ENCODE data around the gene CNRIP1.
"Not testable (repeated sequence)": the region's sequence is repeated elsewhere in the genome, so short reads cannot be mapped to it uniquely, and the experiment has no call there.

CNRIP1 gene

GRCh38 chr2:68318914-68319397 lies 793 bp downstream of the CNRIP1 start:
- peaks cover 6% of the 10 kb centered on the region for H3K4me1 ChIP-seq (ENCODE audit: insufficient read depth, poor library complexity, severe bottlenecking)
- H3K27me3 ChIP-seq (ENCODE audit: insufficient read depth, poor library complexity, severe bottlenecking), result no peaks in the 10 kb centered on the region
- no peak overlapping the region for H3K27ac ChIP-seq (ENCODE audit: poor library complexity, severe bottlenecking)
- H3K4me3 ChIP-seq (ENCODE audit: severe bottlenecking), result peak overlapping the region; percentile 47
- peak; percentile 42 for ATAC-seq (ENCODE audit: low read depth)
- no peaks in the 10 kb centered on the region for H3K9me3 ChIP-seq (ENCODE audit: severe bottlenecking)
- peaks cover 5% of the 10 kb centered on the region for H3K36me3 ChIP-seq (ENCODE audit: low read depth)
- no peak for TF ChIP-seq CTCF (IDR thresholded peaks at IDR 0.05; ENCODE audit: poor library complexity, severe bottlenecking)
- peak; percentile 49 for DNase-seq (ENCODE audit: low spot score)

- Histone ChIP-seq H3K9me3 (ENCODE audit: severe bottlenecking) (no peaks in the 10 kb centered on the region), H3K4me3 (ENCODE audit: severe bottlenecking) (peak overlapping the region; percentile 47), H3K4me1 (ENCODE audit: insufficient read depth, poor library complexity, severe bottlenecking) (peaks cover 6% of the 10 kb centered on the region), H3K27ac (ENCODE audit: poor library complexity, severe bottlenecking) (no peak overlapping the region), H3K27me3 (ENCODE audit: insufficient read depth, poor library complexity, severe bottlenecking) (no peaks in the 10 kb centered on the region), H3K36me3 (ENCODE audit: low read depth) (peaks cover 6% of the 10 kb centered on the region)
- no peak for TF ChIP-seq CTCF (IDR thresholded peaks at IDR 0.05; ENCODE audit: poor library complexity, severe bottlenecking)
- DNase-seq (ENCODE audit: low spot score) (no peak), ATAC-seq (ENCODE audit: low read depth) (no peak)
Measured at GRCh38 chr2:68317971-68318913, 1.5 kb downstream of the CNRIP1 start.

- TF ChIP-seq CTCF (IDR thresholded peaks at IDR 0.05; ENCODE audit: poor library complexity, severe bottlenecking), result no peak
- DNase-seq (ENCODE audit: low spot score), result no peak
- H3K36me3 ChIP-seq (ENCODE audit: low read depth), result peaks cover 11% of the 10 kb centered on the region
- peaks cover 6% of the 10 kb centered on the region for H3K4me1 ChIP-seq (ENCODE audit: insufficient read depth, poor library complexity, severe bottlenecking)
- no peak overlapping the region for H3K27ac ChIP-seq (ENCODE audit: poor library complexity, severe bottlenecking)
- no peaks in the 10 kb centered on the region for H3K27me3 ChIP-seq (ENCODE audit: insufficient read depth, poor library complexity, severe bottlenecking)
- H3K9me3 ChIP-seq (ENCODE audit: severe bottlenecking), result no peaks in the 10 kb centered on the region
- ATAC-seq (ENCODE audit: low read depth), result no peak
- H3K4me3 ChIP-seq (ENCODE audit: severe bottlenecking), result no peak overlapping the region
Measured at GRCh38 chr2:68316111-68316510, 3.6 kb downstream of the CNRIP1 start.

GRCh38 chr2:68311033-68311432 lies 8.7 kb downstream of the CNRIP1 start:
- Histone ChIP-seq H3K4me3 (ENCODE audit: severe bottlenecking) (no peak overlapping the region), H3K27me3 (ENCODE audit: insufficient read depth, poor library complexity, severe bottlenecking) (no peaks in the 10 kb centered on the region), H3K4me1 (ENCODE audit: insufficient read depth, poor library complexity, severe bottlenecking) (no peaks in the 10 kb centered on the region), H3K36me3 (ENCODE audit: low read depth) (peaks cover 11% of the 10 kb centered on the region), H3K27ac (ENCODE audit: poor library complexity, severe bottlenecking) (no peak overlapping the region), H3K9me3 (ENCODE audit: severe bottlenecking) (no peaks in the 10 kb centered on the region)
- no peak for TF ChIP-seq CTCF (IDR thresholded peaks at IDR 0.05; ENCODE audit: poor library complexity, severe bottlenecking)
- ATAC-seq (ENCODE audit: low read depth), result no peak
- no peak for DNase-seq (ENCODE audit: low spot score)

- Histone ChIP-seq H3K9me3 (ENCODE audit: severe bottlenecking) (no peaks in the 10 kb centered on the region), H3K27ac (ENCODE audit: poor library complexity, severe bottlenecking) (no peak overlapping the region), H3K4me1 (ENCODE audit: insufficient read depth, poor library complexity, severe bottlenecking) (no peaks in the 10 kb centered on the region), H3K4me3 (ENCODE audit: severe bottlenecking) (no peak overlapping the region), H3K36me3 (ENCODE audit: low read depth) (peaks cover 8% of the 10 kb centered on the region), H3K27me3 (ENCODE audit: insufficient read depth, poor library complexity, severe bottlenecking) (no peaks in the 10 kb centered on the region)
- DNase-seq (ENCODE audit: low spot score) (no peak), ATAC-seq (ENCODE audit: low read depth) (no peak)
- TF ChIP-seq CTCF (IDR thresholded peaks at IDR 0.05; ENCODE audit: poor library complexity, severe bottlenecking), result no peak
Measured at GRCh38 chr2:68309426-68309825, 10.3 kb downstream of the CNRIP1 start.

GRCh38 chr2:68303902-68304272 lies 15.9 kb downstream of the CNRIP1 start:
- not testable (repeated sequence) for ATAC-seq (ENCODE audit: low read depth); H3K27ac ChIP-seq (ENCODE audit: poor library complexity, severe bottlenecking); DNase-seq (ENCODE audit: low spot score); H3K4me3 ChIP-seq (ENCODE audit: severe bottlenecking); H3K4me1 ChIP-seq (ENCODE audit: insufficient read depth, poor library complexity, severe bottlenecking); H3K27me3 ChIP-seq (ENCODE audit: insufficient read depth, poor library complexity, severe bottlenecking); H3K36me3 ChIP-seq (ENCODE audit: low read depth); H3K9me3 ChIP-seq (ENCODE audit: severe bottlenecking)

Measured in RWPE2 (cell line).